Hematopoietic multipotent progenitor cell treated with erythropoietin and hydrocortisone succinate and interleukin-3 and kit ligand, for 8 days (in vitro differentiated cells): ENCODE results near the gene LRIG2.
"Not testable (repeated sequence)": the region's sequence is repeated elsewhere in the genome, so short reads cannot be mapped to it uniquely, and the experiment has no call there.

ENCODE experiments used
- DNase-seq: peaks from one replicate; pipeline ENCODE4 v3.0.0-alpha.2; 2015

Gene LRIG2

GRCh38 chr1:113072141-113072756, 749 bp upstream of the LRIG2 start:
- peak; percentile 62 for DNase-seq

- no peak for DNase-seq
Measured at GRCh38 chr1:113073479-113073950, 517 bp downstream of the LRIG2 start.

GRCh38 chr1:113074237-113074636, 1.2 kb downstream of the LRIG2 start:
- no peak for DNase-seq

GRCh38 chr1:113077978-113078377, 5.0 kb downstream of the LRIG2 start:
- DNase-seq = not testable (repeated sequence)

- no peak for DNase-seq
Measured at GRCh38 chr1:113086541-113086940, 13.5 kb downstream of the LRIG2 start.

GRCh38 chr1:113088972-113089371, 16.0 kb downstream of the LRIG2 start:
- DNase-seq = peak; percentile 91

- no peak for DNase-seq
Measured at GRCh38 chr1:113090051-113090450, 17.1 kb downstream of the LRIG2 start.

- DNase-seq = peak; percentile 75
Measured at GRCh38 chr1:113091988-113092594, 19.1 kb downstream of the LRIG2 start.

- no peak for DNase-seq
Measured at GRCh38 chr1:113094506-113094905, 21.5 kb downstream of the LRIG2 start.

- DNase-seq = no peak
Measured at GRCh38 chr1:113095790-113096455, 22.9 kb downstream of the LRIG2 start.

- DNase-seq = no peak
Measured at GRCh38 chr1:113096493-113096892, 23.5 kb downstream of the LRIG2 start.

GRCh38 chr1:113101588-113101987, 28.6 kb downstream of the LRIG2 start:
- no peak for DNase-seq

- no peak for DNase-seq
Measured at GRCh38 chr1:113103048-113103447, 30.1 kb downstream of the LRIG2 start.

GRCh38 chr1:113103977-113104376, 31.0 kb downstream of the LRIG2 start:
- no peak for DNase-seq

GRCh38 chr1:113106910-113107309, 33.9 kb downstream of the LRIG2 start:
- no peak for DNase-seq

GRCh38 chr1:113109908-113110554, 37.0 kb downstream of the LRIG2 start:
- DNase-seq = no peak

- DNase-seq = no peak
Measured at GRCh38 chr1:113118266-113118665, 45.3 kb downstream of the LRIG2 start.

GRCh38 chr1:113123737-113124136, 50.7 kb downstream of the LRIG2 start:
- DNase-seq = no peak

GRCh38 chr1:113124366-113124765, 51.4 kb downstream of the LRIG2 start:
- DNase-seq = no peak

- DNase-seq = no peak
Measured at GRCh38 chr1:113125517-113125916, 52.5 kb downstream of the LRIG2 start.

- no peak for DNase-seq
Measured at GRCh38 chr1:113126207-113126606, 53.2 kb downstream of the LRIG2 start.

- no peak for DNase-seq
Measured at GRCh38 chr1:113128116-113128515, 55.1 kb downstream of the LRIG2 start.

GRCh38 chr1:113129529-113130185, 56.7 kb downstream of the LRIG2 start:
- DNase-seq = no peak
